Cerebellar cortex (tissue), 1 donor: ENCODE results near the gene TUBA4B.
"Not testable (repeated sequence)": the region's sequence is repeated elsewhere in the genome, so short reads cannot be mapped to it uniquely, and the experiment has no call there.

Experiments
- DNase-seq: peaks from one replicate; pipeline ENCODE4 v3.0.0-alpha.2; 2015; ENCODE audit warnings: low spot score

TUBA4B gene

GRCh38 chr2:219248845-219249202, 4.2 kb upstream of the TUBA4B start:
- DNase-seq: no peak

GRCh38 chr2:219249203-219249980, 3.7 kb upstream of the TUBA4B start:
- peak; percentile 26 for DNase-seq

- DNase-seq: no peak
These were observed 2.8 kb upstream of the TUBA4B start for GRCh38 chr2:219250049-219250781.

- no peak for DNase-seq
These were observed 1.4 kb upstream of the TUBA4B start for GRCh38 chr2:219251656-219252055.

GRCh38 chr2:219252084-219252483, 959 bp upstream of the TUBA4B start:
- peak; percentile 46 for DNase-seq

- no peak for DNase-seq
These were observed 508 bp upstream of the TUBA4B start for GRCh38 chr2:219252570-219252899.

- peak; percentile 85 for DNase-seq
These were observed 928 bp downstream of the TUBA4B start, which contains the start of gene TUBA4A for GRCh38 chr2:219253753-219254589. TUBA4A (minus strand) TSS chr2:219253918; CDS start chr2:219253858, 60 bp downstream.

- DNase-seq: peak; percentile 21
These were observed 1.7 kb downstream of the TUBA4B start for GRCh38 chr2:219254590-219255201.

GRCh38 chr2:219258942-219259341, 5.9 kb downstream of the TUBA4B start:
- not testable (repeated sequence) for DNase-seq

GRCh38 chr2:219261024-219261855, 8.2 kb downstream of the TUBA4B start:
- DNase-seq: no peak

- no peak for DNase-seq
These were observed 13.2 kb downstream of the TUBA4B start for GRCh38 chr2:219266232-219266631.

GRCh38 chr2:219266886-219267285, 13.8 kb downstream of the TUBA4B start:
- no peak for DNase-seq

- no peak for DNase-seq
These were observed 15.3 kb downstream of the TUBA4B start for GRCh38 chr2:219268294-219268693.

- no peak for DNase-seq
These were observed 16.5 kb downstream of the TUBA4B start for GRCh38 chr2:219269362-219270054.

GRCh38 chr2:219270055-219270372, 17.0 kb downstream of the TUBA4B start:
- no peak for DNase-seq

- no peak for DNase-seq
These were observed 18.0 kb downstream of the TUBA4B start for GRCh38 chr2:219271021-219271420.

GRCh38 chr2:219272356-219272755, 19.3 kb downstream of the TUBA4B start:
- DNase-seq: no peak

GRCh38 chr2:219272995-219273394, 20.0 kb downstream of the TUBA4B start:
- no peak for DNase-seq

GRCh38 chr2:219273937-219274336, 20.9 kb downstream of the TUBA4B start:
- DNase-seq: no peak

- DNase-seq: no peak
These were observed 21.4 kb downstream of the TUBA4B start for GRCh38 chr2:219274361-219274921.
